Stimulated activated CD8-positive, alpha-beta memory T cell treated with anti-CD3 and anti-CD28 coated beads, Interleukin-7, amount 100 ng/mL, for 24 hours (primary cell): ENCODE measurements around the gene KCTD20.
"Not testable (repeated sequence)": the region's sequence is repeated elsewhere in the genome, so short reads cannot be mapped to it uniquely, and the experiment has no call there.

Source experiments
- DNase-seq: peaks from one replicate; pipeline ENCODE4 v3.0.0-alpha.2; 2020; ENCODE audit warnings: low read depth

KCTD20 gene

DNA sequence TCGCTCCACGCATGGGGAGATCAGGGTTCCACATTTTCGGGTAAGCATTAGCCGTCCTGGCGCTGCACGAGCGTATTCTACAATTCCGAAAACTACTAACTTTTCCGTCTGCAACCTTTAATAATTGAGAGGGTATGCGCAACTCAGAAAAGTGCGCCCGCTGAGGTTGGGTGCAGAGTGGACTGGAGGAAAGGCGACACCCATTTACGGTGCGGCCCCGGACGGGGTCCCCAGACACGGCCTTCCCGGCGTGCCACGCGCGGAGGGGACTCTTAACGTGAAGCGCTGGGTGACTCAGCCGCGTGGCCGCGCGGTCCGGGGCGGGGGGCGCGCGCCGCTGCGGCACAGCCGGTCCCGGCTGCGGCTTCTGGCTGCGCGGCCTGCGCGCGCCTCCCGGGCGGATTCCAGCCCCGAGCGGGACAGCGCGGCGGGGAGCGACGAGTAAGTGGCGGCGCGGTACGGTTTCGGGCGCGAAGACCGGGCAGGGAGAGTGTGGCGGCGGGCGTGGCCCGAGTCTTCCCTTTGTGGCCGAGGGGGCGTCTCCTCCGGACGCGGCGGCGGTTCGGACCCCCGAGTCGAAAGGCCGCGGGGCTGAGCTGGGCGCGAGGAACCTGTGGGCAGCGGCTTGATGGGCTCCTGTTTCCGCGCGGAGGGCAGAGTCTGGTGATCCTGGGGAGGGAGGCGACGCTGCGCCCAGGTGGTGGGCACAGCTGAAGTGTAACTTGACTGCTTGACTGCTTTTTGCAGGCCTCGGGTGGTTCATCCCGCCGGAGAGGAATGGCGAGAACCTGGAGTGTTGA is at the start of gene KCTD20, which contains the start of gene PXT1:
KCTD20 (plus strand) TSS at position 330 of the 800 bp plus-strand sequence. CDS start 27,098 bp downstream, outside the sequence.
PXT1 (minus strand) TSS at position 184 of the 800 bp plus-strand sequence. CDS start 16,772 bp downstream, outside the sequence.
- DNase-seq = peak; percentile 61

DNA sequence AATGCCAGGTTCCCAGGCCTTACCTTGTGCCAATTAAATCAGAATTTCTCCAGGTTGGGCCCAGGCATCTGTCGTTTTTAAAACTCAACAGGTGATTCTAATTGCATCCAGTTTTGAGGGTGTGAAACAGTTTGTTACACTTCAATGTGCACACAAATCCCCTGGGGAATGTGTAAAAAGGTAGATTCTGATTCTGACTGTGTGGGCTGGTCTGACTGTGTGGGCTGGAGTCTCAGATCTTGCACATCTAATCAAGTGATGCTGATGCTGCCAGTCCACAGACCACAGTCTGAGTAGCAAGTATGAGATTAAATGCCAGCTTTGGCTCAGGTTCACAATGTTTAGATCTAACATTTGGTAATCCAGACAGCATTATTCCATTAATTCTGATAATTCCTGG is 42.8 kb upstream of the KCTD20 start:
- no peak for DNase-seq

DNA sequence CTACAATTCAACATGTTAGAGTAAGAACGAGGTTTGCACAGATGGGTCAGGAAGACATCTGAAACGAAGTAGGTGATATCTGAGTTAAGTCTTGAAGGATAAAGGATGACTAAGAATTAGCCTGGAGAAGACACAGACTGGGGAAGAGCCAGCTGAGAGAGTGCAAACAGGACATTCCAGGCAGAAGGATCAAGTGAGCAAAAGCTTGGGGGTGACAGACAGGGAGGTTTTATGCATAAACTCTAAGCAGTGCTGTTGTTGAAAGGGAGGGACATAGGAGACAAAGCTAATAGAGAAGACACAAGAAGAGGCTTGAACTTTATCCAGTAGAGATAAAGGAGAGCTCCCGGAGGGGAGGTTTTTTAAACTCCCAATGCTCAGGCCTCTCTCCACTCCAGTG is 40.3 kb upstream of the KCTD20 start:
- DNase-seq = no peak

DNA sequence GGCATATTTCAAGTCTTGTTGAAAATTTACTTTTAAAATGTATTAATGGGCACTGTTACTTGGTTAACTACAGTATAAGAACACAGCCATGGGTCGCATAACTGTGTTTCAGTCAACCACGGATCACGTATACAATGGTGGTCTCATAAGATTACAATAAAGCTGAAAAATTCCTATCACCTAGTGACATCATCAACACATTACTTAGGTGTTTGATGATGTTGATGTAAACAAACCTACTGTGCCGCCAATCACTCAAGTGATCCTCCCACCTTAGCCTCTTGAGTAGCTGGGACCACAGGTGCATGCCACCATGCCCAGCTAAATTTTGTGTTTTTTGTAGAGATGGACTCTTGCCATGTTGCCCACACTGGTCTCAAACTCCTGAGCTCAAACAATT is 38.6 kb upstream of the KCTD20 start:
- no peak for DNase-seq

- DNase-seq = not testable (repeated sequence)
These were observed 33.1 kb upstream of the KCTD20 start for GRCh38 chr6:36409718-36410117.

GRCh38 chr6:36413489-36414480 is 29.0 kb upstream of the KCTD20 start:
- no peak for DNase-seq

GRCh38 chr6:36414481-36414880 is 28.3 kb upstream of the KCTD20 start:
- DNase-seq = no peak

DNA sequence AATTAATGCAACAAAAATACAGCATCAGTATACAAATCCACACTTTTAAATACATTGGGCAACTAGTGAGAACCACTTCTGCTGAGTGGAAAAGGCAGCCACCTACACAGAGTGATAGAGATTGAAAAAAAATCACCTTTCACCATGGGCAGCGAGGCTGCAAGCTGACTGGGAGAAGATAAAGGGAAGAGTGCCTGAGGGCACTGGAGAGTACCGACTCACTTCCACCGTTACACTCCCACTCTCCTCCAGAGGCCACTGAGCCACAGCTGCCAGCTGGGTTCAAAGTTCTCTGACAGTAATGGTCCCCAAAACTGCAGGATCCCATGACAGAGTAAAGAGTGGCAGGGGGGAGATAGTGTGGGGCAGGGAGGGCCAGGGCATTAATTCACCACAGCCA is 24.2 kb upstream of the KCTD20 start:
- no peak for DNase-seq

- DNase-seq = no peak
These were observed 23.5 kb upstream of the KCTD20 start for GRCh38 chr6:36419310-36419709.

- no peak for DNase-seq
These were observed 20.1 kb upstream of the KCTD20 start for GRCh38 chr6:36422714-36423100.

DNA sequence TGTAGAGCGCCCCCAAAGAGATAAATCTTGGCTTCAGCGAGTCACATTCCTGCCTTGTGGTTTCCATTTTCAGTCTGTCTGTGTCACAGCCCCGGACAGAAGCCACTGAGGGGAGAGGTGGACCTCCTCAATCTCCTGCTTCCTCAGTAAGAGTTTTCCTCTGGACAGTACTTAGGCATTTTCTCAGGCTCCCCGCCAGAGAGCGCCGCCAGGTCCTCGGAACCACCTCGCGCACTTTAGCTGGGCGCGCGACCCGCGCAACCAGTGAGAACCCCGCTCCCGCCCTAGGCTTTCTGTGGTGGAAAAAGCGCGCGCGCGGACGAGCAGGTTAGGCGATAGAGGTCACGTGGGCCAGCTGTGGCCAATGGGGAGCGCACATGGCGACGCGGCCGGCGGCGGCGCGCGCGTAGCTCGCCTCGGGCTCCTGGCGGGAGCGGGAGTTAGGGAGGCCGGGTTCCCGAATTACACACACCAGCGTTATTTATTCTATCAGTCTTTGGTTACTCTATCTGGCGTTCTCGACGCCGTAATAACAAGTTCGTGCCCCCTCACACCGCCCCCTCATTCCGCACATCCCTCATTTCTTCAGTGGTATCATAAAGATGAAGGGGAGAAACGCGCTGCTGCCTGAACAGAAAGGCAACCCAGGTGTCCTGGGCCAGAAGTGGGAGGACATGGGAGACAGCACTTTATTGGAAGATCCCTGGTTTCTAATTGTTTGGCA is 19.5 kb upstream of the KCTD20 start:
- DNase-seq = peak; percentile 95

GRCh38 chr6:36426622-36427021 is 16.2 kb upstream of the KCTD20 start:
- no peak for DNase-seq

- no peak for DNase-seq
These were observed 13.9 kb upstream of the KCTD20 start for GRCh38 chr6:36428911-36429310.

GRCh38 chr6:36430351-36430750 is 12.4 kb upstream of the KCTD20 start:
- no peak for DNase-seq

- no peak for DNase-seq
These were observed 11.6 kb upstream of the KCTD20 start for GRCh38 chr6:36431197-36431596.

- DNase-seq = no peak
These were observed 10.6 kb upstream of the KCTD20 start for GRCh38 chr6:36432151-36432671.

DNA sequence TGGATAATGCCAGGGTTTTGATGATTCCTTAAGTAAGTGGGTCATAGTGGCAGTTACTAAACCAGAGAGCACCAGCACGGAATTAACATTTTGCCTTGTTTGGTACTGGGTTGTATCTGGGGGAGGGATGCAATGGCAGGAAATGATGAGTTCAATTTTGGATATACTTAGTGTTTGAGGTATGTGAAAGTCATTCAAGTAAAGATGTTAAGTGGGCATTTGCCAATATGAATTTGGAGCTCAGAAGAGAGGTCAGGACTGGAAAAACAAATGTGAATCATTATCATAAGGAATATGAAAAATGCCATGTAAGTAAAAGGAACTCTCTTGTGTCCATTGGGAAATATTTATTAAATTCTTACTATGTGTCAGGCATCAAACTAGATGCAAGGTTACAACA is 6.3 kb upstream of the KCTD20 start:
- DNase-seq = no peak

GRCh38 chr6:36441307-36441894 is 1.4 kb upstream of the KCTD20 start:
- peak; percentile 61 for DNase-seq

DNA sequence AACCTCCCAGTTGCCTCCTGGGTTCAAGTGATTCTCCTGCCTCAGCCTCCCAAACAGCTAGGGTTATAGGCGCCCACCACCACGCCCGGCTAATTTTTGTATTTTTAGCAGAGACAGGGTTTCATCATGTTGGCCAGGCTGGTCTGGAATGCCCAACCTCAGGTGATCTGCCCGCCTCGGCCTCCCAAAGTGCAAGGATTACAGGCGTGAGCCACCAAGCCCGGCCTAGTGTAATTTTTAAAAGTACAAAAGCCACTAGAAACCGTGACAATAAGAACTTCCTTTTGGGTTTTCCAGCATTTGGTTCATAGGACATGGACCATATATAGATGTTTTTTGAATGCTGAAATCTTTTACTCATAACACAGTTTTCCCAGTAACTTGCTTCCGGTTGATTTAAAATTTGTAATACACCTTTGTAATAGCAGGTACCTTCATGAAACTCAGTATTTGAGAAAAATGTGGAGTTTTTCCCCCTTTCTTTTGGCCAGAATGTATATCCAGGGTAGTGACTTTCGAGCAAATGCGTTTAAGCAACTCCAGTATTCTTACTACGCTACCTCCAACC is 613 bp upstream of the KCTD20 start:
- no peak for DNase-seq

DNA sequence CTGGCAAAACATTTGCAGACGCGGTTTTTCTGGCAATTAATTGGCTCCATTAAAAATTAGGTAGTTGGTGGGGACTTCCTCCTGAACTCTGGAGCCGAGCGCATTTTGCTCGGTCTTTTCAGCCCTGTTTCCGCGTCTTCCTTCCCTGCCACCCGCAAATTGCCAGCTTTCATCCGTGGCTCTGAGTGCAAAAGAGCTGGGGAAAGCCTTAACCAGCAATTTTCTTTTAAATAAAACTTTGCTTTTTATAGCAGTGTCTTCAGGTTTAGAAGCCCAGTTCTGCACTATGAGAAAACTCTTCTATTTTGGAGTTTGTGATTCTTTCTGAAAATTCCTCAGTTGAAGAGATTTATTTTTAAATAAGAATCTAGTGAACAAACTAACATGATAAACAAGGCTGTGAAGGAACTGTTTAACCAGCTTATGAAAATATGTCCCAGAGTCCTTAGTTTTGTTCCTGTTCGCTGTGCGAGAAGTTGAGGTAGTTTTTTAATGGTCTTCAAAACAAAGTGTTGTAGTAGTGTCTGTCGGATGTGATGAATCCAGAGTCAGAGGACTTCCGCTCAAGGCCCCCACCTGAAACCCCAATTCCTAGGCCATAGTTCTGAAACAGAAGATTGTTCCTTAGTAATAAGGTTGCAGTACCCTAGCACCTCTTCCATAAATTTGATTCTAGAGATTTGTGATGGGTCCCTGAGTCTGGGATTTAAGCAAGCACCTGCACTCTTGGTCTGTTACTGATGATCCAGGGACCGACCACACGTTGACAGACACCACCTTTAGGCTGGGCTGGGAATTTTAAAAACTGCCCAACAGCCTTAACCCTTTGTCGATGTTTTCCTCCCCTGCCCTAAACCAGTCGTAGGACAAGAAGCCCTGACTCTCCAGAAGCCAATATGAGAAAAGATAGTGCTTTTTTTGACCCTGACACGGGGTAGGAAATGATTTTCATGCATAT is 950 bp downstream of the KCTD20 start:
- DNase-seq = no peak
